ENCODE measurements around the gene GMDS.

The GMDS gene

DNA sequence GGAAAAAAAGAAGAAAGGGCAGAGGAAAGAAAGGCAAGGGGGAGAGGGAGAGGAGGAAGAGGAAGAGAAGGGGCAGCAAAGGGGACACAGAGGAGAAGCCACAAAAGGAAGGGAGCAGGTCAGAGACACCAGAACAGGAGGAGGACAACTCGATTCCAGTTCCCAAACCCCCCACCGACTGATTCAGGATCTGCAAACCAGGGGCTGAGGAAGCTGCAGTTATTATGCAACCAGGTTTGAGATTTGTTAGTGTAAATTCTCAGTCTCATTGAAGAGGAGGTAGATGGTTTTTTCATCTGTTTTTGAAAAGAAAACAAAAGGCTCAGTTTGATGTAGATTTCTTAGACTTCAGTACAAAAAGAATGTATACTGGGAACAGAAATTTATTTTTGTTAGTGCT lies 432.9 kb downstream of the GMDS start:
- H3K9me3 ChIP-seq (replicated peaks; ENCODE audit: insufficient read depth, low read length): no peaks in the 10 kb centered on the region
- no peaks in the 10 kb centered on the region for H3K36me3 ChIP-seq (replicated peaks; ENCODE audit: insufficient read depth, low read length)
- H3F3A ChIP-seq (ENCODE audit: insufficient read depth, low read length): no peaks in the 10 kb centered on the region
- no peak overlapping the region for H3K4me3 ChIP-seq (ENCODE audit: low read length)
- no peak overlapping the region for H2AFZ ChIP-seq (ENCODE audit: low read length)
- no peak overlapping the region for H3K27ac ChIP-seq (ENCODE audit: low read length)
- no peaks in the 10 kb centered on the region for H3K79me2 ChIP-seq (ENCODE audit: low read length)
- DNase-seq: no peak
- no peaks in the 10 kb centered on the region for H3K9me2 ChIP-seq (replicated peaks; ENCODE audit: insufficient read depth, low read length)
- no peaks in the 10 kb centered on the region for H3K4me1 ChIP-seq (ENCODE audit: low read length)
- no peaks in the 10 kb centered on the region for H3K27me3 ChIP-seq (replicated peaks; ENCODE audit: insufficient read depth, low read length)
- no peak overlapping the region for H3K4me2 ChIP-seq (ENCODE audit: low read depth, low read length)
- no peaks in the 10 kb centered on the region for H4K20me1 ChIP-seq (ENCODE audit: insufficient read depth, low read length)
- H3K9ac ChIP-seq (ENCODE audit: low read length): no peak overlapping the region
- no peak for TF ChIP-seq CTCF (IDR thresholded peaks at IDR 0.05; ENCODE audit: low read length)
- TF ChIP-seq EZH2phosphoT487 (IDR thresholded peaks at IDR 0.05; ENCODE audit: low read length): no peak
- no peak for TF ChIP-seq EZH2 (optimal IDR thresholded peaks at IDR 0.05; ENCODE audit: low read depth, low read length)

DNA sequence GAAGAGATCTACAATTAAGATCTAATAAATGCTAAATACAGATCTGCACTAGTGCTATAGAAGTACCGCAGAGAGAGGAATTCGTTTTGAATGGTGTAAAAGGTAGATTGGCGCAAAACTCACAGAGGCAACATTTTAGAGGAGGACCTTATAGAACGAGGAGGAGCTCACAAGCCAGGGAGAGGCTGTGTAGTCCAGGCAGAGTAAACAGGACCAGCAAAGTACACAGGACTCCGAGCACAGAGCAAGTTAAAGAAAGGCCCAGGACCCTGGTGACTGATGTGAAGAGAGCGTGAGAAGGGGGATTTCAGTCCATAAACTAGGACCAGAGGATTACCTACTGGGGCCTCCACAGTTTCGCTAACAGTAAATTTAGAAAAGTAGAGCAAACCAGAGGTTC lies 433.4 kb downstream of the GMDS start:
- H3K36me3 ChIP-seq (replicated peaks; ENCODE audit: insufficient read depth, low read length): no peaks in the 10 kb centered on the region

GRCh38 chr6:1810880-1811279 lies 434.5 kb downstream of the GMDS start:
- no peak for TF ChIP-seq EZH2phosphoT487 (IDR thresholded peaks at IDR 0.05; ENCODE audit: low read length)
- H3K9me3 ChIP-seq (replicated peaks; ENCODE audit: insufficient read depth, low read length): no peaks in the 10 kb centered on the region

More for the DNA sequence above, 433.4 kb downstream of the GMDS start:
- no peak for TF ChIP-seq EZH2 (optimal IDR thresholded peaks at IDR 0.05; ENCODE audit: low read depth, low read length)
- TF ChIP-seq EZH2phosphoT487 (IDR thresholded peaks at IDR 0.05; ENCODE audit: low read length): no peak
- TF ChIP-seq CTCF (IDR thresholded peaks at IDR 0.05; ENCODE audit: low read length): no peak
- Histone ChIP-seq H3K27ac (ENCODE audit: low read length) (no peak overlapping the region), H3K9me3 (replicated peaks; ENCODE audit: insufficient read depth, low read length) (no peaks in the 10 kb centered on the region), H2AFZ (ENCODE audit: low read length) (no peak overlapping the region), H3K9me2 (replicated peaks; ENCODE audit: insufficient read depth, low read length) (no peaks in the 10 kb centered on the region), H3K27me3 (replicated peaks; ENCODE audit: insufficient read depth, low read length) (no peaks in the 10 kb centered on the region), H3K4me1 (ENCODE audit: low read length) (no peaks in the 10 kb centered on the region), H3K4me2 (ENCODE audit: low read depth, low read length) (no peak overlapping the region), H3F3A (ENCODE audit: insufficient read depth, low read length) (no peaks in the 10 kb centered on the region), H3K4me3 (ENCODE audit: low read length) (no peak overlapping the region), H3K9ac (ENCODE audit: low read length) (no peak overlapping the region), H3K79me2 (ENCODE audit: low read length) (no peaks in the 10 kb centered on the region), H4K20me1 (ENCODE audit: insufficient read depth, low read length) (no peaks in the 10 kb centered on the region)
- no peak for DNase-seq

DNA sequence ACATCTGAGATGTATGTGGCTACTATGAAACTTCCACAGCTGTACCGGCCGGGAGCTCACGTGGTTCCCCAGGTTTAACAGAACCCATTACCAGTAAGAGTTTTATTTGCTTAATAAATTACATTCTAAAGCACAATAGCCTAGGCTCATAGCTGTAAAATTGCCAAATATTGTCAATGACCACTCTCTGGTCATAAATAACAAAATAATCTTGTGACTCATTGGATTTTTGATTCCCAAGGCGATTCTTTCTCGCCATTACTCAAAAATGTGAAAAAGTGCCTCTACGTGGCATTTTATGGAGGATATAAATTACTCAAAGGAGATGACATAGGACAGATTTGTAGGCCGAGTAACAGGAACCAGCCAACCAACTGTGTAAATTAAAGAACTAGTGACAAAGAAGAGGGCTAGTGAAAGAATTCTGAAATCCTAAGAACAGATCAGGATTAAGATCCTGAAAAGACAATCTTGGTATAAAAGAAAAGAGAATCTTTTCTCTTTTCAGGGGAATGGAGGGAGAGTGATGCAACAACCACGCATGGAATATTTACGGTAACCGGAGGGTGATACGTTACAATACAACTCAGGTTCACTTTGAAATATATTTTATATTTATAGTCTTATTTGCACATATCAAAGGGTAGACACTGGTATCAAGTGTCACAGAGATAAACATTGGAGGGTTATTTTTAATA lies 436.0 kb downstream of the GMDS start:
- no peak overlapping the region for H2AFZ ChIP-seq (ENCODE audit: low read length)
- no peaks in the 10 kb centered on the region for H3K9me2 ChIP-seq (replicated peaks; ENCODE audit: insufficient read depth, low read length)
- DNase-seq: no peak
- H3K4me2 ChIP-seq (ENCODE audit: low read depth, low read length): no peak overlapping the region
- H3F3A ChIP-seq (ENCODE audit: insufficient read depth, low read length): no peaks in the 10 kb centered on the region
- no peaks in the 10 kb centered on the region for H3K4me1 ChIP-seq (ENCODE audit: low read length)
- no peaks in the 10 kb centered on the region for H3K79me2 ChIP-seq (ENCODE audit: low read length)
- H4K20me1 ChIP-seq (ENCODE audit: insufficient read depth, low read length): no peaks in the 10 kb centered on the region
- no peak overlapping the region for H3K9ac ChIP-seq (ENCODE audit: low read length)
- no peaks in the 10 kb centered on the region for H3K27me3 ChIP-seq (replicated peaks; ENCODE audit: insufficient read depth, low read length)
- H3K27ac ChIP-seq (ENCODE audit: low read length): no peak overlapping the region
- no peak overlapping the region for H3K4me3 ChIP-seq (ENCODE audit: low read length)
- H3K9me3 ChIP-seq (replicated peaks; ENCODE audit: insufficient read depth, low read length): no peaks in the 10 kb centered on the region
- H3K36me3 ChIP-seq (replicated peaks; ENCODE audit: insufficient read depth, low read length): no peaks in the 10 kb centered on the region
- TF ChIP-seq EZH2phosphoT487 (IDR thresholded peaks at IDR 0.05; ENCODE audit: low read length) (no peak), EZH2 (optimal IDR thresholded peaks at IDR 0.05; ENCODE audit: low read depth, low read length) (no peak), CTCF (IDR thresholded peaks at IDR 0.05; ENCODE audit: low read length) (no peak)

More at GRCh38 chr6:1810880-1811279, 434.5 kb downstream of the GMDS start:
- Histone ChIP-seq H3K4me2 (ENCODE audit: low read depth, low read length) (no peak overlapping the region), H3K79me2 (ENCODE audit: low read length) (no peaks in the 10 kb centered on the region), H3K9me2 (replicated peaks; ENCODE audit: insufficient read depth, low read length) (no peaks in the 10 kb centered on the region), H4K20me1 (ENCODE audit: insufficient read depth, low read length) (no peaks in the 10 kb centered on the region), H2AFZ (ENCODE audit: low read length) (no peak overlapping the region), H3K27me3 (replicated peaks; ENCODE audit: insufficient read depth, low read length) (no peaks in the 10 kb centered on the region), H3F3A (ENCODE audit: insufficient read depth, low read length) (no peaks in the 10 kb centered on the region), H3K36me3 (replicated peaks; ENCODE audit: insufficient read depth, low read length) (no peaks in the 10 kb centered on the region), H3K4me3 (ENCODE audit: low read length) (no peak overlapping the region), H3K27ac (ENCODE audit: low read length) (no peak overlapping the region), H3K9ac (ENCODE audit: low read length) (no peak overlapping the region), H3K4me1 (ENCODE audit: low read length) (no peaks in the 10 kb centered on the region)
- DNase-seq: no peak
